Trophoblast cell (in vitro differentiated cells and primary cell): ENCODE results near the gene GADL1.

ENCODE experiments used
- DNase-seq, 2 donors: peaks; one replicate each; pipeline ENCODE4 v3.0.0-alpha.2; 2016
- H2AFZ ChIP-seq: 2 replicates; pipeline ENCODE4 v1.6.1; 2013; ENCODE audit warnings: low read length, moderate library complexity, mild to moderate bottlenecking; ENCODE audit not compliant: insufficient read depth, poor library complexity
- H2AK5ac ChIP-seq: 2 replicates; pipeline ENCODE4 v1.6.1; 2013; ENCODE audit warnings: mild to moderate bottlenecking, low read length
- H2BK120ac ChIP-seq: 2 replicates; pipeline ENCODE4 v1.6.1; 2013; ENCODE audit warnings: low read length, mild to moderate bottlenecking, moderate library complexity; ENCODE audit not compliant: insufficient read depth, poor library complexity
- H2BK12ac ChIP-seq: 2 replicates; pipeline ENCODE4 v1.6.1; 2013; ENCODE audit warnings: mild to moderate bottlenecking, low read length, moderate library complexity
- H2BK5ac ChIP-seq: 2 replicates; pipeline ENCODE4 v1.6.1; 2013; ENCODE audit warnings: low read length, low read depth, moderate library complexity, mild to moderate bottlenecking; ENCODE audit not compliant: poor library complexity
- H3K14ac ChIP-seq: 2 replicates; pipeline ENCODE4 v1.6.1; 2013; ENCODE audit warnings: mild to moderate bottlenecking, low read length
- H3K18ac ChIP-seq: 2 replicates; pipeline ENCODE4 v1.6.1; 2013; ENCODE audit warnings: mild to moderate bottlenecking, low read length
- H3K23ac ChIP-seq: 2 replicates; pipeline ENCODE4 v1.6.1; 2013; ENCODE audit warnings: low read length
- H3K27ac ChIP-seq: 2 replicates; pipeline ENCODE4 v1.5.1; 2013; ENCODE audit warnings: low read depth, mild to moderate bottlenecking, inconsistent platforms, low read length, moderate library complexity
- H3K27me3 ChIP-seq: 2 replicates; pipeline ENCODE4 v1.6.1; 2013; ENCODE audit warnings: inconsistent platforms, mild to moderate bottlenecking, low read length, moderate library complexity; ENCODE audit not compliant: insufficient read depth
- H3K36me3 ChIP-seq, 2 experiments: 1 replicate in 1 of 2; 2 replicates in 1 of 2; pipeline ENCODE4 v1.6.1; 2013; ENCODE audit warnings: low read length in 2 of 2, mild to moderate bottlenecking in 2 of 2, moderate library complexity in 1 of 2; ENCODE audit not compliant: insufficient read depth in 2 of 2, control insufficient read depth in 1 of 2
- H3K4ac ChIP-seq: 2 replicates; pipeline ENCODE4 v1.6.1; 2013; ENCODE audit warnings: low read depth, mild to moderate bottlenecking, low read length, moderate library complexity
- H3K4me1 ChIP-seq, 2 experiments: 1 replicate in 1 of 2; 2 replicates in 1 of 2; pipeline ENCODE4 v1.6.1; 2013; ENCODE audit warnings: low read length in 2 of 2, mild to moderate bottlenecking in 2 of 2, moderate library complexity in 1 of 2; ENCODE audit not compliant: insufficient read depth in 2 of 2, control insufficient read depth in 1 of 2
- H3K4me2 ChIP-seq: 2 replicates; pipeline ENCODE4 v1.6.1; 2013; ENCODE audit warnings: inconsistent platforms, mild to moderate bottlenecking, low read length, moderate library complexity
- H3K4me3 ChIP-seq: 2 replicates; pipeline ENCODE4 v1.5.1; 2013; ENCODE audit warnings: mild to moderate bottlenecking, low read depth, low read length, inconsistent platforms
- H3K79me1 ChIP-seq: one replicate; pipeline ENCODE4 v1.6.1; 2013; ENCODE audit warnings: low read length
- H3K79me2 ChIP-seq: 2 replicates; pipeline ENCODE4 v1.6.1; 2013; ENCODE audit warnings: low read length, mild to moderate bottlenecking; ENCODE audit not compliant: control insufficient read depth, insufficient read depth, poor library complexity
- H3K9ac ChIP-seq: 2 replicates; pipeline ENCODE4 v1.6.1; 2013; ENCODE audit warnings: mild to moderate bottlenecking, low read length
- H3K9me3 ChIP-seq: 2 replicates; pipeline ENCODE4 v1.6.1; 2013; ENCODE audit warnings: low read depth, mild to moderate bottlenecking, control low read depth, inconsistent platforms, low read length; ENCODE audit not compliant: insufficient read depth
- H4K12ac ChIP-seq: 2 replicates; pipeline ENCODE4 v1.6.1; 2013; ENCODE audit warnings: low read depth, mild to moderate bottlenecking, low read length, moderate library complexity
- H4K8ac ChIP-seq: 2 replicates; pipeline ENCODE4 v1.6.1; 2013; ENCODE audit warnings: low read depth, mild to moderate bottlenecking, low read length, moderate library complexity
- H4K91ac ChIP-seq: one replicate; pipeline ENCODE4 v1.6.1; 2013; ENCODE audit warnings: low read depth, mild to moderate bottlenecking, low read length, moderate library complexity
- WGBS: extraction: QIAGEN DNeasy Blood & Tissue Kit; methylation state at CpG from one replicate; pipeline ENCODE4 v1.1.7; 2013; ENCODE audit warnings: missing lambda C conversion rate; ENCODE audit not compliant: insufficient read length, insufficient coverage; ENCODE audit errors: extremely low coverage; 5-methylcytosine and 5-hydroxymethylcytosine counted together

The GADL1 gene

GRCh38 chr3:30886888-30887287 is 7.6 kb downstream of the GADL1 start:
- H2AK5ac ChIP-seq = no peak overlapping the region
- no peak overlapping the region for H3K4me2 ChIP-seq
- H3K4me3 ChIP-seq = no peak overlapping the region
- H4K12ac ChIP-seq = no peak overlapping the region
- no peak overlapping the region for H4K91ac ChIP-seq
- no peak for DNase-seq
- no peaks in the 10 kb centered on the region for H3K79me2 ChIP-seq
- WGBS = no CpG with 5 or more reads among the region's 2 CpGs
- no peak overlapping the region for H3K14ac ChIP-seq
- no peak overlapping the region for H3K27ac ChIP-seq
- H2BK12ac ChIP-seq = no peak overlapping the region
- H2BK120ac ChIP-seq = no peak overlapping the region
- H3K36me3 ChIP-seq = no peaks in the 10 kb centered on the region
- no peak overlapping the region for H3K23ac ChIP-seq
- H3K9ac ChIP-seq = no peak overlapping the region
- H3K79me1 ChIP-seq = no peaks in the 10 kb centered on the region
- no peak overlapping the region for H3K4ac ChIP-seq
- H3K9me3 ChIP-seq = no peaks in the 10 kb centered on the region
- H4K8ac ChIP-seq = no peak overlapping the region
- H2BK5ac ChIP-seq = no peak overlapping the region
- H3K18ac ChIP-seq = no peak overlapping the region
- no peaks in the 10 kb centered on the region for H3K27me3 ChIP-seq
- no peaks in the 10 kb centered on the region for H3K4me1 ChIP-seq
- H2AFZ ChIP-seq = no peak overlapping the region

DNA sequence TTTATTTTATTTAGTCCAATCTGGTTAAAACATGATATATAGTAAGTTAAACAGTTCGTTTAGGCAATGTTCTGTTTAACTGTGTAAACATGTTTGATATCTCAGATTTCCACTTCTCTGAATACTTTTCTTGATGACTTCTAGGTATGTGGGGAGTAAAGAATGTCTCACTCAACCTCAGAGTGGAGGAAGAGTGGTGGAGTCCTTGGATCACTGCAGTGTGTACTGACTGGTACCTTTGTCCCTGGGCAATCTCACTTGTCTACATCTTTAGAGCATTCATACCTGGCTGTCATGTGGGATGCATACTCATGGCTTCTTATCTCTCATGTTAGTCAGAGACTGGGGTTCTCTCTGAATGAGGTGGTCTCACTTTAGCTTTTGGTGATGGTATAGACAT is 15.6 kb downstream of the GADL1 start:
- Histone ChIP-seq H3K18ac (no peak overlapping the region), H3K27ac (no peak overlapping the region), H3K9ac (no peak overlapping the region), H3K9me3 (no peaks in the 10 kb centered on the region), H2BK5ac (no peak overlapping the region), H3K79me1 (no peaks in the 10 kb centered on the region), H2AFZ (no peak overlapping the region), H3K36me3 (no peaks in the 10 kb centered on the region), H3K14ac (no peak overlapping the region), H3K27me3 (no peaks in the 10 kb centered on the region), H3K4me1 (no peaks in the 10 kb centered on the region), H3K4ac (no peak overlapping the region), H3K4me3 (no peak overlapping the region), H3K23ac (no peak overlapping the region), H4K8ac (no peak overlapping the region), H3K4me2 (no peak overlapping the region), H2BK12ac (no peak overlapping the region), H4K12ac (no peak overlapping the region), H3K79me2 (no peaks in the 10 kb centered on the region), H2AK5ac (no peak overlapping the region), H2BK120ac (no peak overlapping the region), H4K91ac (no peak overlapping the region)
- no CpG with 5 or more reads among the region's 1 CpG for WGBS
- DNase-seq = no peak

- no peak overlapping the region for H3K23ac ChIP-seq
- H3K4me2 ChIP-seq = no peak overlapping the region
- no peak overlapping the region for H2AFZ ChIP-seq
- no peaks in the 10 kb centered on the region for H3K79me2 ChIP-seq
- no peak for DNase-seq
- no CpG with 5 or more reads among the region's 5 CpGs for WGBS
- H2BK5ac ChIP-seq = no peak overlapping the region
- H3K27ac ChIP-seq = no peak overlapping the region
- H3K14ac ChIP-seq = no peak overlapping the region
- H3K9me3 ChIP-seq = no peaks in the 10 kb centered on the region
- H2AK5ac ChIP-seq = no peak overlapping the region
- no peaks in the 10 kb centered on the region for H3K27me3 ChIP-seq
- no peak overlapping the region for H3K18ac ChIP-seq
- H3K36me3 ChIP-seq = no peaks in the 10 kb centered on the region
- H2BK12ac ChIP-seq = no peak overlapping the region
- no peak overlapping the region for H4K12ac ChIP-seq
- H3K9ac ChIP-seq = no peak overlapping the region
- no peak overlapping the region for H2BK120ac ChIP-seq
- no peaks in the 10 kb centered on the region for H3K4me1 ChIP-seq
- no peak overlapping the region for H4K8ac ChIP-seq
- no peak overlapping the region for H3K4me3 ChIP-seq
- no peak overlapping the region for H4K91ac ChIP-seq
- no peak overlapping the region for H3K4ac ChIP-seq
- no peaks in the 10 kb centered on the region for H3K79me1 ChIP-seq
Observed at GRCh38 chr3:30875505-30875904, 19.0 kb downstream of the GADL1 start.

DNA sequence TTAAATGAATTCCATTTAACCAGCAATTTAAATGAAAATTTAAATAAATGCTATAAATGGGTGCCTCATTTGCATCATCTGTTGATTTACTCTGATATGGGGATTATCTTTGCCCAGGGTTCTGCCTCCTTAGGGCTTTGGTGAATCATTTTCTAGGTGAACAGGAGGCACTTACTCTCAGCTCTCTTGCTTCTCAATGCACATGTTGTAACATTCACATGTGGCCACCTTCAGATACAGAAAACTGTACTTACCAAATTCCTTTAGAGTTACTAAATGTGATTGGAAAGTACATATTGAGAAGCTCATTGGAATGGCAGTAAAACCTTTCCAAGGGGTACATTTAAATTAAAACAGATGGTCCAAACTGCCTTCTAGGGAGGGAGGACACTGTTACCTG is 20.8 kb downstream of the GADL1 start:
- Histone ChIP-seq H4K12ac (no peak overlapping the region), H3K4me3 (no peak overlapping the region), H4K8ac (no peak overlapping the region), H3K9me3 (no peaks in the 10 kb centered on the region), H2BK120ac (no peak overlapping the region), H2AFZ (no peak overlapping the region), H4K91ac (no peak overlapping the region), H2AK5ac (no peak overlapping the region), H3K14ac (no peak overlapping the region), H2BK5ac (no peak overlapping the region), H3K18ac (no peak overlapping the region), H3K4me1 (no peaks in the 10 kb centered on the region), H3K27me3 (no peaks in the 10 kb centered on the region), H3K79me2 (no peaks in the 10 kb centered on the region), H3K79me1 (no peaks in the 10 kb centered on the region), H3K27ac (no peak overlapping the region), H3K9ac (no peak overlapping the region), H3K23ac (no peak overlapping the region), H3K4ac (no peak overlapping the region), H3K36me3 (no peaks in the 10 kb centered on the region), H3K4me2 (no peak overlapping the region), H2BK12ac (no peak overlapping the region)
- no peak for DNase-seq

DNA sequence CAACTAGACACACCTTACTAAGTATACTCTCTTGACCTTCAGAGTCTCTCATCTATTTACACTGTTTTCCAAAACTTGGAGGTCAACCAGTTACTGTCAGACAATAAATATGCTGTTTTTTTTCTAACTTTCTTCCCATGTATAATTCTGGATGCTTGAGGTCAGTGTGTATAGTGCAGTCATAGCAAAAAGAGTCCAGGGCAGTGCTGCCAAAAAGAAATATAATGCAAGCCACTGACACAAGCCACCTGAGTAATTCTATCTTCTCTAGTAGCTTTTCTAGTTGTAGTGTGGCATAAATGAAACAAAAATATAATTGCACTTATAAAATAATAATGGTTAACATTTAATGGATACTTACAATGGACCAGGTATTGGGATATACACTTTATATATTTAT is 21.6 kb downstream of the GADL1 start:
- Histone ChIP-seq H3K4me2 (no peak overlapping the region), H2BK12ac (no peak overlapping the region), H3K18ac (no peak overlapping the region), H4K12ac (no peak overlapping the region), H3K4me3 (no peak overlapping the region), H3K36me3 (no peaks in the 10 kb centered on the region), H3K4me1 (no peaks in the 10 kb centered on the region), H3K27me3 (no peaks in the 10 kb centered on the region), H3K23ac (no peak overlapping the region), H2BK120ac (no peak overlapping the region), H3K9ac (no peak overlapping the region), H4K91ac (no peak overlapping the region), H4K8ac (no peak overlapping the region), H3K4ac (no peak overlapping the region), H2BK5ac (no peak overlapping the region), H2AFZ (no peak overlapping the region), H2AK5ac (no peak overlapping the region), H3K9me3 (no peaks in the 10 kb centered on the region), H3K79me1 (no peaks in the 10 kb centered on the region), H3K14ac (no peak overlapping the region), H3K27ac (no peak overlapping the region), H3K79me2 (no peaks in the 10 kb centered on the region)
- no peak for DNase-seq
